Activated T-cell treated with anti-CD3 and anti-CD28 coated beads, Interleukin-2, amount 50 U/mL, for 4 hours (primary cell): ENCODE data around the gene TBXAS1. TPM values are rescaled to one million over a fixed set of nuclear protein-coding genes. Genes with fewer than 3 reads are reported as not detected.

Experiments
- ATAC-seq, 2 donors: fragments of 200-7000 bp; cut with Tn5 transposase; one replicate each; pipeline ENCODE4 v1.10.0; 2021
- DNase-seq: peaks from one replicate; pipeline ENCODE4 v3.0.0-alpha.2; 2020
- H3K27me3 Mint-ChIP-seq: one replicate; pipeline ENCODE4 v1.8.0; 2021; ENCODE audit warnings: low read depth, mixed read lengths
- H3K36me3 Mint-ChIP-seq: one replicate; pipeline ENCODE4 v1.8.0; 2022; ENCODE audit warnings: mixed read lengths; ENCODE audit not compliant: insufficient read depth
- H3K4me1 Mint-ChIP-seq: one replicate; pipeline ENCODE4 v1.8.0; 2021; ENCODE audit warnings: low read depth, mixed read lengths
- H3K4me3 Mint-ChIP-seq: one replicate; pipeline ENCODE4 v1.8.0; 2021; ENCODE audit warnings: mild to moderate bottlenecking, moderate library complexity, mixed read lengths
- H3K9me3 Mint-ChIP-seq: one replicate; pipeline ENCODE4 v1.8.0; 2021; ENCODE audit warnings: mixed read lengths
- total RNA-seq, 3 donors: library from RNA; stranded (reverse); gene quantifications; one replicate each; pipeline ENCODE4 v1.2.1, GENCODE V29; 2021

TBXAS1 gene
- total RNA-seq, 3 donors from 2014 or later, result 1.7 to 4.1 (median 4.0) TPM

GRCh38 chr7:139976838-139977656, 148.0 kb downstream of the TBXAS1 start:
- no peaks in the 10 kb centered on the region for H3K27me3 Mint-ChIP-seq

GRCh38 chr7:139981511-139981895, 152.4 kb downstream of the TBXAS1 start:
- ATAC-seq (no peak), DNase-seq (no peak)
- no peaks in the 10 kb centered on the region for H3K36me3 Mint-ChIP-seq
- H3K27me3 Mint-ChIP-seq, result no peaks in the 10 kb centered on the region
- H3K9me3 Mint-ChIP-seq, result no peaks in the 10 kb centered on the region
- H3K4me3 Mint-ChIP-seq, result no peak overlapping the region
- peaks cover 21% of the 10 kb centered on the region for H3K4me1 Mint-ChIP-seq

More at GRCh38 chr7:139976838-139977656, 148.0 kb downstream of the TBXAS1 start:
- Mint-ChIP-seq H3K9me3 (no peaks in the 10 kb centered on the region), H3K4me3 (no peak overlapping the region), H3K36me3 (no peaks in the 10 kb centered on the region), H3K4me1 (peaks cover 22% of the 10 kb centered on the region)
- ATAC-seq (no peak), DNase-seq (no peak)

- H3K4me1 Mint-ChIP-seq, result peaks cover 18% of the 10 kb centered on the region
- no peaks in the 10 kb centered on the region for H3K36me3 Mint-ChIP-seq
- no peaks in the 10 kb centered on the region for H3K27me3 Mint-ChIP-seq
- DNase-seq, result no peak
- no peaks in the 10 kb centered on the region for H3K9me3 Mint-ChIP-seq
- H3K4me3 Mint-ChIP-seq, result no peak overlapping the region
- ATAC-seq, result no peak
Measured at GRCh38 chr7:139982927-139983920, 154.2 kb downstream of the TBXAS1 start.

GRCh38 chr7:139984642-139985539, 155.8 kb downstream of the TBXAS1 start:
- Mint-ChIP-seq H3K9me3 (no peaks in the 10 kb centered on the region), H3K4me1 (peaks cover 16% of the 10 kb centered on the region), H3K4me3 (no peak overlapping the region), H3K36me3 (no peaks in the 10 kb centered on the region), H3K27me3 (no peaks in the 10 kb centered on the region)
- ATAC-seq (no peak), DNase-seq (no peak)

- ATAC-seq (no peak), DNase-seq (no peak)
- H3K27me3 Mint-ChIP-seq, result no peaks in the 10 kb centered on the region
- no peak overlapping the region for H3K4me3 Mint-ChIP-seq
- peaks cover 7% of the 10 kb centered on the region for H3K4me1 Mint-ChIP-seq
- no peaks in the 10 kb centered on the region for H3K36me3 Mint-ChIP-seq
- no peaks in the 10 kb centered on the region for H3K9me3 Mint-ChIP-seq
Measured at GRCh38 chr7:139985811-139986210, 156.7 kb downstream of the TBXAS1 start.

- Mint-ChIP-seq H3K27me3 (no peaks in the 10 kb centered on the region), H3K36me3 (no peaks in the 10 kb centered on the region), H3K4me1 (no peaks in the 10 kb centered on the region), H3K4me3 (no peak overlapping the region), H3K9me3 (no peaks in the 10 kb centered on the region)
- ATAC-seq (no peak), DNase-seq (no peak)
Measured at GRCh38 chr7:139987691-139988516, 158.8 kb downstream of the TBXAS1 start.

- Mint-ChIP-seq H3K9me3 (no peaks in the 10 kb centered on the region), H3K4me3 (no peak overlapping the region), H3K4me1 (no peaks in the 10 kb centered on the region), H3K36me3 (no peaks in the 10 kb centered on the region), H3K27me3 (no peaks in the 10 kb centered on the region)
- DNase-seq, result no peak
- ATAC-seq, result no peak
Measured at GRCh38 chr7:139989366-139990141, 160.5 kb downstream of the TBXAS1 start.

GRCh38 chr7:139990142-139990535, 161.1 kb downstream of the TBXAS1 start:
- no peak for DNase-seq
- Mint-ChIP-seq H3K36me3 (no peaks in the 10 kb centered on the region), H3K4me1 (no peaks in the 10 kb centered on the region), H3K27me3 (no peaks in the 10 kb centered on the region), H3K4me3 (no peak overlapping the region), H3K9me3 (no peaks in the 10 kb centered on the region)
- no peak for ATAC-seq

GRCh38 chr7:139990571-139991268, 161.7 kb downstream of the TBXAS1 start:
- DNase-seq (no peak), ATAC-seq (no peak)
- Mint-ChIP-seq H3K9me3 (no peaks in the 10 kb centered on the region), H3K4me3 (no peak overlapping the region), H3K27me3 (no peaks in the 10 kb centered on the region), H3K36me3 (no peaks in the 10 kb centered on the region), H3K4me1 (no peaks in the 10 kb centered on the region)

- ATAC-seq (no peak), DNase-seq (no peak)
- Mint-ChIP-seq H3K27me3 (no peaks in the 10 kb centered on the region), H3K4me1 (no peaks in the 10 kb centered on the region), H3K9me3 (no peaks in the 10 kb centered on the region), H3K36me3 (no peaks in the 10 kb centered on the region), H3K4me3 (no peak overlapping the region)
Measured at GRCh38 chr7:139991269-139991666, 162.2 kb downstream of the TBXAS1 start.

GRCh38 chr7:139991911-139992310, 162.8 kb downstream of the TBXAS1 start:
- no peak for DNase-seq
- Mint-ChIP-seq H3K4me3 (no peak overlapping the region), H3K27me3 (no peaks in the 10 kb centered on the region), H3K36me3 (no peaks in the 10 kb centered on the region), H3K9me3 (no peaks in the 10 kb centered on the region), H3K4me1 (no peaks in the 10 kb centered on the region)
- ATAC-seq, result no peak

- DNase-seq (no peak), ATAC-seq (no peak)
- H3K27me3 Mint-ChIP-seq, result no peaks in the 10 kb centered on the region
- H3K4me1 Mint-ChIP-seq, result no peaks in the 10 kb centered on the region
- H3K36me3 Mint-ChIP-seq, result no peaks in the 10 kb centered on the region
- no peak overlapping the region for H3K4me3 Mint-ChIP-seq
- H3K9me3 Mint-ChIP-seq, result no peaks in the 10 kb centered on the region
Measured at GRCh38 chr7:139992353-139993044, 163.4 kb downstream of the TBXAS1 start.
